Upper lobe of left lung (tissue), 4 donors: ENCODE data around the gene SGSM2.

ENCODE experiments used
- CTCF ChIP-seq, 6 experiments: fragments of 450-650 bp in 4 of 6; fragments of 200-600 bp in 2 of 6; sonication (generic) in 2 of 6; IDR thresholded peaks; one replicate each; pipeline ENCODE4 v1.5.1; 2016 to 2019; ENCODE audit warnings: antibody characterized with exemption in 6 of 6
- EP300 ChIP-seq, 4 donors: sonication (generic); formaldehyde crosslinking; IDR thresholded peaks; one replicate each; pipeline ENCODE4 v1.5.1; 2017; ENCODE audit warnings: antibody characterized with exemption in 4 of 4, control low read depth in 2 of 4
- POLR2A ChIP-seq, 4 donors: fragments of 450-650 bp; IDR thresholded peaks; one replicate each; pipeline ENCODE4 v1.5.1; 2016 to 2017; ENCODE audit warnings: antibody characterized with exemption in 4 of 4, mild to moderate bottlenecking in 2 of 4
- POLR2AphosphoS5 ChIP-seq, 2 donors: sonication (generic); formaldehyde crosslinking; IDR thresholded peaks; one replicate each; pipeline ENCODE4 v1.5.1; 2017; ENCODE audit warnings: antibody characterized with exemption in 2 of 2

GRCh38 chr17:2386400-2387085 is 49.2 kb downstream of the SGSM2 start:
- TF ChIP-seq CTCF (IDR thresholded peaks at IDR 0.05), result no peak
- TF ChIP-seq POLR2A (IDR thresholded peaks at IDR 0.05), result no peak
- no peak for TF ChIP-seq POLR2AphosphoS5 (IDR thresholded peaks at IDR 0.05)
- no peak for TF ChIP-seq EP300 (IDR thresholded peaks at IDR 0.05)
